HEK293 (cell line): ENCODE measurements around the gene SHISA5.

Experiments used
- REPIN1 ChIP-seq: fragments of 450-650 bp; formaldehyde crosslinking; IDR thresholded peaks from 2 replicates; pipeline ENCODE4 v1.5.1; 2017; ENCODE audit warnings: missing biosample characterization, missing genetic modification characterization, low read depth
- SCRT1 ChIP-seq: fragments of 450-650 bp; formaldehyde crosslinking; IDR thresholded peaks from 2 replicates; pipeline ENCODE4 v1.5.1; 2016; ENCODE audit warnings: missing biosample characterization, missing genetic modification characterization, borderline replicate concordance
- ZNF140 ChIP-seq: fragments of 450-650 bp; formaldehyde crosslinking; IDR thresholded peaks from 2 replicates; pipeline ENCODE4 v1.5.1; 2016; ENCODE audit warnings: missing biosample characterization, missing genetic modification characterization
- ZNF266 ChIP-seq: fragments of 450-650 bp; formaldehyde crosslinking; IDR thresholded peaks from 2 replicates; pipeline ENCODE4 v1.5.1; 2016; ENCODE audit warnings: missing biosample characterization, missing genetic modification characterization, low read depth
- ZNF274 ChIP-seq, 2 experiments: fragments of 200-500 bp in 1 of 2; fragments of 450-650 bp in 1 of 2; sonication (Bioruptor generic) in 1 of 2; formaldehyde crosslinking in 1 of 2; IDR thresholded peaks; 2 replicates each; pipeline versions ENCODE4 v1.5.1 to v1.6.1; 2014 to 2016; ENCODE audit warnings: borderline replicate concordance in 1 of 2, inconsistent platforms in 1 of 2, low read length in 1 of 2, missing biosample characterization in 1 of 2, missing genetic modification characterization in 1 of 2
- ZNF747 ChIP-seq: fragments of 450-650 bp; formaldehyde crosslinking; IDR thresholded peaks from 2 replicates; pipeline ENCODE4 v1.5.1; 2016; ENCODE audit warnings: missing biosample characterization, missing genetic modification characterization
- ZNF837 ChIP-seq: fragments of 450-650 bp; formaldehyde crosslinking; IDR thresholded peaks from 2 replicates; pipeline ENCODE4 v1.5.1; 2016; ENCODE audit warnings: missing biosample characterization, missing genetic modification characterization
- TF ChIP-seq, protein P1 (sequence below): fragments of 450-650 bp; formaldehyde crosslinking; IDR thresholded peaks from 2 replicates; pipeline ENCODE4 v1.5.1; 2016; ENCODE audit warnings: missing biosample characterization, missing genetic modification characterization
- TF ChIP-seq, protein P2 (sequence below): fragments of 450-650 bp; formaldehyde crosslinking; IDR thresholded peaks from 2 replicates; pipeline ENCODE4 v1.5.1; 2016; ENCODE audit warnings: missing biosample characterization, missing genetic modification characterization

GRCh38 chr3:48470286-48470685 lies 33.7 kb downstream of the SHISA5 start:
- TF ChIP-seq ZNF274 (IDR thresholded peaks at IDR 0.05; ENCODE audit: low read length) (no peak), ZNF274 (tag by site-specific recombination; IDR thresholded peaks at IDR 0.05; ENCODE audit: borderline replicate concordance) (no peak), REPIN1 (tag by site-specific recombination) (no peak), SCRT1 (tag by site-specific recombination) (no peak), ZNF266 (tag by site-specific recombination) (no peak), ZNF747 (tag by site-specific recombination) (no peak), ZNF837 (tag by site-specific recombination) (no peak), ZNF140 (tag by site-specific recombination) (no peak)
- TF ChIP-seq, protein P1, sequence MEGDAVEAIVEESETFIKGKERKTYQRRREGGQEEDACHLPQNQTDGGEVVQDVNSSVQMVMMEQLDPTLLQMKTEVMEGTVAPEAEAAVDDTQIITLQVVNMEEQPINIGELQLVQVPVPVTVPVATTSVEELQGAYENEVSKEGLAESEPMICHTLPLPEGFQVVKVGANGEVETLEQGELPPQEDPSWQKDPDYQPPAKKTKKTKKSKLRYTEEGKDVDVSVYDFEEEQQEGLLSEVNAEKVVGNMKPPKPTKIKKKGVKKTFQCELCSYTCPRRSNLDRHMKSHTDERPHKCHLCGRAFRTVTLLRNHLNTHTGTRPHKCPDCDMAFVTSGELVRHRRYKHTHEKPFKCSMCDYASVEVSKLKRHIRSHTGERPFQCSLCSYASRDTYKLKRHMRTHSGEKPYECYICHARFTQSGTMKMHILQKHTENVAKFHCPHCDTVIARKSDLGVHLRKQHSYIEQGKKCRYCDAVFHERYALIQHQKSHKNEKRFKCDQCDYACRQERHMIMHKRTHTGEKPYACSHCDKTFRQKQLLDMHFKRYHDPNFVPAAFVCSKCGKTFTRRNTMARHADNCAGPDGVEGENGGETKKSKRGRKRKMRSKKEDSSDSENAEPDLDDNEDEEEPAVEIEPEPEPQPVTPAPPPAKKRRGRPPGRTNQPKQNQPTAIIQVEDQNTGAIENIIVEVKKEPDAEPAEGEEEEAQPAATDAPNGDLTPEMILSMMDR (tag by site-specific recombination), result no peak
- TF ChIP-seq, protein P2, sequence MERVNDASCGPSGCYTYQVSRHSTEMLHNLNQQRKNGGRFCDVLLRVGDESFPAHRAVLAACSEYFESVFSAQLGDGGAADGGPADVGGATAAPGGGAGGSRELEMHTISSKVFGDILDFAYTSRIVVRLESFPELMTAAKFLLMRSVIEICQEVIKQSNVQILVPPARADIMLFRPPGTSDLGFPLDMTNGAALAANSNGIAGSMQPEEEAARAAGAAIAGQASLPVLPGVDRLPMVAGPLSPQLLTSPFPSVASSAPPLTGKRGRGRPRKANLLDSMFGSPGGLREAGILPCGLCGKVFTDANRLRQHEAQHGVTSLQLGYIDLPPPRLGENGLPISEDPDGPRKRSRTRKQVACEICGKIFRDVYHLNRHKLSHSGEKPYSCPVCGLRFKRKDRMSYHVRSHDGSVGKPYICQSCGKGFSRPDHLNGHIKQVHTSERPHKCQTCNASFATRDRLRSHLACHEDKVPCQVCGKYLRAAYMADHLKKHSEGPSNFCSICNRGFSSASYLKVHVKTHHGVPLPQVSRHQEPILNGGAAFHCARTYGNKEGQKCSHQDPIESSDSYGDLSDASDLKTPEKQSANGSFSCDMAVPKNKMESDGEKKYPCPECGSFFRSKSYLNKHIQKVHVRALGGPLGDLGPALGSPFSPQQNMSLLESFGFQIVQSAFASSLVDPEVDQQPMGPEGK, result no peak
